Germinal center (tissue), 1 donor: ENCODE data around the gene ZNF785.
"Not testable (repeated sequence)": the region's sequence is repeated elsewhere in the genome, so short reads cannot be mapped to it uniquely, and the experiment has no call there.

Source experiments
- DNase-seq: peaks from one replicate; pipeline ENCODE4 v3.0.0; 2012; ENCODE audit warnings: mixed read lengths, low spot score

ZNF785 gene

GRCh38 chr16:30565984-30566383, 19.5 kb downstream of the ZNF785 start:
- DNase-seq, result no peak

- no peak for DNase-seq
Measured at GRCh38 chr16:30565526-30565925, 20.0 kb downstream of the ZNF785 start.

GRCh38 chr16:30562021-30562420, 23.5 kb downstream of the ZNF785 start:
- DNase-seq, result no peak

GRCh38 chr16:30561089-30561816, 24.2 kb downstream of the ZNF785 start:
- peak; percentile 26 for DNase-seq

DNA sequence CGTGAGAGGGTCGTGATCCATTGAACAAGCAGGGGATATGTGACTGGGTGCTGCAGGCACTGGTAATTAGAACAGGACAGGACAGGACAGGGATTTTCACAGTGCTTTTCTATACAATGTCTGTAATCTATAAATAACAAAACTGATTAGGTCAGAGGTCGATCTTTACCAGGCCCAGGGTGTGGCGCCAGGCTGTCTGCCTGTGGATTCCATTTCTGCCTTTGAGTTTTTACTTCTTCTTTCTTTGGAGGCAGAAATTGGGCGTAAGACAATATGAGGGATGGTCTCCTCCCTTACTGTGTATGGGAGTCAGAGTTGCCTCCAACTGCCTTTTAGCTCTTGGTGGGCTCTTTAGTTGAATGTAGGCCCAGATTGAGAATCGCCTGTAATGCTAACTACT, 25.8 kb downstream of the ZNF785 start:
- DNase-seq, result no peak

GRCh38 chr16:30558789-30559377, 26.6 kb downstream of the ZNF785 start:
- DNase-seq, result no peak

- peak; percentile 93 for DNase-seq
Measured at GRCh38 chr16:30557957-30558788, 27.3 kb downstream of the ZNF785 start, which contains the start of gene ZNF764. Gene ZNF764 (minus strand): TSS chr16:30558374. CDS start chr16:30558182, 192 bp downstream.

DNA sequence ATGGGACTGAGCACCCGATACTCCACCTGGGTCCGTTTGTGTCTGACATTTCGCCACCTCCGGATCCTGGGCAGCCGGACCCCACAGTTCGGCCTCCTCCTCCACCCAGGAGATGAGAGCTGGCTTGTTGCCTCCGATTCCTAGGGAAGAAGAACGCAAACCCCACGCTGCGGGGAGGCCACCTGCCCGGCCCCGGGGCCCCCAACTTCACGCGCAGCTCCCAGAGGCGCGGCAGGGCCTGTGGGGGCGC, 27.9 kb downstream of the ZNF785 start:
- peak; percentile 54 for DNase-seq

GRCh38 chr16:30556125-30556473, 29.4 kb downstream of the ZNF785 start:
- no peak for DNase-seq

DNA sequence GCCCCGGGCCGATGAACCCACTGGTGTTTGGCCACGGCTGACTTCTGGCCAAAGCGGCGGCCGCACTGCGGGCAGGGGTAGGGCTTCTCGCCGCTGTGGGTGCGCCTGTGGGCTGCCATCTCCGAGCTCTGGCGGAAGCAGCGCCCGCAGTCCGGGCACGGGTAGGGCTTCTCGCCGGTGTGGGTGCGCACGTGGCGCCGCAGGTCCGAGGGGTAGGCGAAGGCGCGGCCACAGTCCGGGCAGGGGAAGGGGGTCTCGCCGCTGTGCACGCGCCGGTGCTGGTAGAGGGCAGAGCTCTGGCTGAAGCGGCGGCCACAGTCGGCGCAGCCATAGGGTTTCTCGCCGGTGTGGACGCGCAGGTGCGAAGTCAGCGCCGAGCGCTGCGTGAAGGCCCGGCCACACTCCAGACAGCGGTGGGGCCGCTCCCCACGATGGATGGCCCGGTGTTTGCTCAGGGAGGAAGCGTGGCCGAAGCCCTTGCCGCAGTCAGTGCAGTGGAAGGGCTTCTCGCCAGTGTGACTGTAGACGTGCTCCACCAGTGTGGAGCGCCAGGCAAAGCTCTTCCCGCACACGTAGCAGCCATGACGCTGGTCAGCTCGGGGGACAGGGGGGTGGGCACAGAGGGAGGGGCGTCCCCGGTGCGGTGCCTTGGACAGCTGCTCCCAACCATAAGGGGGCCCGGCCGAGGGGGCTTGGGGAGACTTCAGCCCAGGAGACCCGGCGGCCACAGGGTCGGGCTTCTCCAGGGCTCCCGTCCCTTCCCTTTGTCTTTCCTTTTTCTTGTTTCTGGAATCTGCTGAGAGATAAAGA, 30.0 kb downstream of the ZNF785 start:
- DNase-seq, result no peak

- DNase-seq, result no peak
Measured at GRCh38 chr16:30554557-30555314, 30.8 kb downstream of the ZNF785 start.

GRCh38 chr16:30553393-30553899, 32.1 kb downstream of the ZNF785 start:
- DNase-seq, result no peak

GRCh38 chr16:30552956-30553355, 32.5 kb downstream of the ZNF785 start:
- DNase-seq, result no peak

DNA sequence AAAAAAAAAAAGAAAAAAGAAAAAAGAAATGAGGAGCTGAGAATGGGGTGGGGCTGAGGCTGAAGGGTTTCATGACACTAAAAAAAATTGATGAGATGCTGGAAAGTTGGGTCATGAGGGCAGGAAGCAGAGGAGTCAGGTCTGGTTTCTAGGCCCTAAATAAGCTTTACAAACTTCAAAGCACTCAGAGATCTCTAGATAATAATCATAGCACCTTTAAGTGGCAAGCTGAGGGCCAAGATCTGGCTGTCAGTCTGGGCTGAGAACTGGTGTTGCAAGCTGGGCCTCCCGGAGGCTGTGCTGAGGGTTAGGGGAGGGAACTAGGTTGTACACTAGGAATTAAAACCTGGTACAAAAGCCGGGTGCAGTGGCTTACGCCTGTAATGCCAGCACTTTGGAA, 33.7 kb downstream of the ZNF785 start:
- DNase-seq, result no peak

DNA sequence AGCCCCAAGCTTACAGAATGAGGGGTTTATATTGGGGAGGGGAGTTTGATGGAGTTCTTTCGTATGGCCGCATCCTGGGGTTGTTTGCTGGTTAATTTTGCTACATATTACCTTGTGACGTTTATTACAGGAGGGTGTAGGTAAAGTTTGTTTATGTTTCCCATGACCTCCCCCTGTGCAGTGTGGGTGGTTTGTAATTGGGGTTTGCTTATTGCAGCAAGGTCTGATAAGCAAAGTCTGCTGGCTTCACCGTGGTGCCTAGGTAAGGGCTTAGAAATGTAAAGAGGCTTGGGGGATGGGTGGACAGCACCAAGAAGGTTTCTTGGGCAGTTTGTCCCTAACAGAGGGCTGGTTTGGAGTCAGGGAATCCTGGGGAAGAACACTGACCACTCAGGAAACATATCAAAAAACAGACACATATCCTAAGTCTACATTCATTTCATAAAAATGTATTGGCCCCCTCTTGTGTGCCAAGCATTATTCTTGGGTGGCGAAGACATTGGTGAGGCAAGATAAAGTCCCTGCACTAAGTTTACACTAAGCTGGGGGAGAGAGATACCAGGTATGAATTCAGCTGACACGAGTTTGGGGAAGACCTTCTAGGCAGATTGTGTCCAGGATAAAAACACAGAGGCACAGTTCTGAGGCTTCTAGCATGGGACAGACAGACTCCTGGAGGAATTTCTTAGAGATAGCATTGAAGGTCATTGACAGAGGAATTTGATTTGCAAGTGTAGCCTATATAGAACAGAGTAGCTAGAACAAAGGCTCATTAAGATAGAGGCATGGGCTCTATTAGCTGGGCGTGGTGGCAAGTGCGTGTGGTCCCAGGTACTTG, 36.9 kb downstream of the ZNF785 start:
- no peak for DNase-seq

- DNase-seq, result no peak
Measured at GRCh38 chr16:30546115-30546514, 39.4 kb downstream of the ZNF785 start.

DNA sequence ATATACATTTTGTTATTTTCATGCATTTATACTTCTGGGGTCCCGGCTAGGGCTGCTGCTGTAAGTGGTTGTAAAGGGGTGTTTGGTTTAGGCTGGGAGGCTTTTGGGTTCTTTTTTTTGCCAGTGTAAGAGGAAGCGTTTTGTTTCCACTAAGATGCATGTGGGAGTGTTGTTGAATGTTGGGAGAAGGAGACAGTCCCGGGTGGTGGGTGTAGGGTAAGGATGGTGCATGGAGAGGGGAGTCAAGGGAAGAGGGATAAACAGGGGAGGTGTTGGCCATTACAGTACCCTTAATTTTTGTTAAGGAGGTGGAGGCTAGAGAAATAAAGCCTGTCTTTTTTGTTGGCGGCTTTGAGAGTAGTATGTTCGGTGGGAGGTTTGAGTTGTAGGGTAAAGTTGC, 42.4 kb downstream of the ZNF785 start:
- DNase-seq, result no peak

DNA sequence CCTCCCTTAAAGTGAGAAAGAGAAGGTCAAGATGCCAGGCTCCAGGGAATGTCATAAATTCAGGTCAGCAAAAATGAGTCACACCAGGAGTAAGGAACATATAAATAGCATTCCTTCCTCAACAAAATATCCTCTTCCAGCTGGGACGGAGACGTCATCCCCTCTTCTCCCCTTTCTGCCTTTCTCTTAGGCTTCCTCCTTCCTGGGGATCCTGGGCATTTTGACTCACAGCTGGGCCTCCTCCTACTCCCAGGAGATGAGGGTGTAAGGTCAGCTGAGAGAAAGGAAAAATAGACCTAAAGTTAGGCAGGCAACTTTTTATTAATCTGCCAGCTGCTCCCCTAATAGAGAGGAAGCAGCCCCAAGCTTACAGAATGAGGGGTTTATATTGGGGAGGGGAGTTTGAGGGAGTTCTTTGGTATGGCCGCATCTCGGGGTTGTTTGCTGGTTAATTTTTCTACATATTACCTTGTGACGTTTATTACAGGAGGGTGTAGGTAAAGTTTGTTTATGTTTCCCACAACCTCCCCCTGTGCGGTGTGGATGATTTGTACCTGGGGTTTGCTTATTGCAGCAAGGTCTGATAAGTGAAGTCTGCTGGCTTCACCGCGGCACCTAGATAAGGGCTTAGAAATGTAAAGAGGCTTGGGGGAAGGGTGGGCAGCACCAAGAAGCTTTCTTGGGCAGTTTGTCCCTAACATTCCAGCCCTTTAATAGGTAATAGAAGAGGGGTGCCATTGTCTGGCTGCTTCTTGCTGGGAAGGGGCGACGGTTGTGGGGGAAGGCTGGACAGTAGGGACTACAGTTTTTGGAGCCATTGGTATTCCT, 43.8 kb downstream of the ZNF785 start:
- DNase-seq, result no peak

GRCh38 chr16:30540916-30541464, 44.5 kb downstream of the ZNF785 start:
- DNase-seq, result not testable (repeated sequence)
